Measurements from ENCODE around the gene STK35.

DNA sequence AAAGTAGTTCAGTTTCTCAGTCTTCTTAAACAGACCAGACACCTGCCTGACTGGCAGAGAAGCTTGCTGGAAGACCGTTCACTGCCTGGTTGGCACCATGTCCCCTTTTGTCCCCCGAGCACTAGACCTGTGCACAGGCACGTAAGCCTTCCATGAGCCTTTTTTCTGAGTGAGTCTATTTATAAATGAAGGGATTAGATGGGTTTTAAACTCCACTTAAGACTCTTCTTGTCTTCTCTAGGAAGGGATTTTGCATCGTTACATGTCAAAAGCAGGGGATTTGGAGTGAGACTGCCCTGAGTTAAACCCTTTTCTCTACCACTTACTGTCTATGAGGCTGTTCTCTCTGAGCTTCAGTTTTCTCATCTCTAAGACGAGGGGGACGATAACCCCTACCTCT is 37.6 kb downstream of the STK35 start:
- TF ChIP-seq EZH2 (IDR thresholded peaks at IDR 0.05; ENCODE audit: borderline replicate concordance, low read depth, low read length, severe bottlenecking), result no peak
- TF ChIP-seq, protein P1, sequence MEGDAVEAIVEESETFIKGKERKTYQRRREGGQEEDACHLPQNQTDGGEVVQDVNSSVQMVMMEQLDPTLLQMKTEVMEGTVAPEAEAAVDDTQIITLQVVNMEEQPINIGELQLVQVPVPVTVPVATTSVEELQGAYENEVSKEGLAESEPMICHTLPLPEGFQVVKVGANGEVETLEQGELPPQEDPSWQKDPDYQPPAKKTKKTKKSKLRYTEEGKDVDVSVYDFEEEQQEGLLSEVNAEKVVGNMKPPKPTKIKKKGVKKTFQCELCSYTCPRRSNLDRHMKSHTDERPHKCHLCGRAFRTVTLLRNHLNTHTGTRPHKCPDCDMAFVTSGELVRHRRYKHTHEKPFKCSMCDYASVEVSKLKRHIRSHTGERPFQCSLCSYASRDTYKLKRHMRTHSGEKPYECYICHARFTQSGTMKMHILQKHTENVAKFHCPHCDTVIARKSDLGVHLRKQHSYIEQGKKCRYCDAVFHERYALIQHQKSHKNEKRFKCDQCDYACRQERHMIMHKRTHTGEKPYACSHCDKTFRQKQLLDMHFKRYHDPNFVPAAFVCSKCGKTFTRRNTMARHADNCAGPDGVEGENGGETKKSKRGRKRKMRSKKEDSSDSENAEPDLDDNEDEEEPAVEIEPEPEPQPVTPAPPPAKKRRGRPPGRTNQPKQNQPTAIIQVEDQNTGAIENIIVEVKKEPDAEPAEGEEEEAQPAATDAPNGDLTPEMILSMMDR (IDR thresholded peaks at IDR 0.05; ENCODE audit: borderline replicate concordance, extremely low read depth, low read length, poor library complexity, severe bottlenecking), result no peak
